Measurements from ENCODE around the gene BRD1.

- TF ChIP-seq POLR2AphosphoS5 (IDR thresholded peaks at IDR 0.05; ENCODE audit: low read depth, low read length), result no peak
- no peak for TF ChIP-seq POLR2A (IDR thresholded peaks at IDR 0.05; ENCODE audit: low read depth, low read length)
These were observed 92.2 kb downstream of the BRD1 start for GRCh38 chr22:49735411-49735900.
